T-cell (primary cell): ENCODE data around the gene NFIA. TPM values are rescaled to one million over a fixed set of nuclear protein-coding genes. Genes with fewer than 3 reads are reported as not detected.

Source experiments
- ATAC-seq, 4 experiments: fragments of 200-7000 bp in 3 of 4; fragments of 150-1000 bp in 1 of 4; cut with Tn5 transposase; replicated peaks in 1 of 4; 1 replicate in 3 of 4; 2 replicates in 1 of 4; pipeline ENCODE4 v1.10.0; 2021; ENCODE audit warnings: moderate library complexity in 3 of 4, mild to moderate bottlenecking in 2 of 4, moderate number of reproducible peaks in 1 of 4
- CTCF ChIA-PET, 2 donors: fragments of 300-600 bp; sonication (Branson Sonifier 250); formaldehyde crosslinking; loops; one replicate each; lab custom pipeline; 2022; ENCODE audit warnings: antibody characterized with exemption in 2 of 2; lab: Charles Lee
- POLR2A ChIA-PET, 2 donors: fragments of 300-600 bp; sonication (Branson Sonifier 250); formaldehyde crosslinking; loops; one replicate each; lab custom pipeline; 2022; ENCODE audit warnings: antibody characterized with exemption in 2 of 2; lab: Charles Lee
- DNase-seq, 35 experiments: peaks; one replicate each; pipeline versions ENCODE4 v3.0.0 to v3.0.0-alpha.2; 2013 to 2023
- H3K27ac ChIP-seq: one replicate; pipeline ENCODE4 v1.5.1; 2013; ENCODE audit warnings: low read length
- H3K27me3 ChIP-seq, 2 experiments: replicated peaks in 1 of 2; 1 replicate in 1 of 2; 2 replicates in 1 of 2; pipeline versions ENCODE4 v1.6.1 to v1.7.0; 2013; ENCODE audit warnings: low read length in 1 of 2, mixed read lengths in 1 of 2; ENCODE audit not compliant: control insufficient read depth in 2 of 2, insufficient read depth in 2 of 2; ENCODE audit errors: extremely low read depth in 1 of 2
- H3K36me3 ChIP-seq, 2 donors: 1 replicate in 1 of 2; 2 replicates in 1 of 2; pipeline versions ENCODE4 v1.6.1 to v1.7.0; 2013; ENCODE audit warnings: low read length in 1 of 2; ENCODE audit not compliant: control insufficient read depth in 2 of 2, insufficient read depth in 1 of 2; ENCODE audit errors: extremely low read depth in 1 of 2
- H3K4me1 ChIP-seq, 2 experiments: 1 replicate in 1 of 2; 2 replicates in 1 of 2; pipeline versions ENCODE4 v1.6.1 to v1.7.0; 2013; ENCODE audit warnings: low read length in 2 of 2, mixed read lengths in 1 of 2; ENCODE audit not compliant: insufficient read depth in 2 of 2, control insufficient read depth in 1 of 2; ENCODE audit errors: extremely low read depth in 1 of 2
- H3K4me3 ChIP-seq, 2 donors: 1 replicate in 1 of 2; 2 replicates in 1 of 2; pipeline versions ENCODE4 v1.5.1 to v1.7.0; 2013; ENCODE audit warnings: mild to moderate bottlenecking in 2 of 2, low read length in 1 of 2, moderate library complexity in 1 of 2; ENCODE audit not compliant: control insufficient read depth in 1 of 2; ENCODE audit errors: extremely low read depth in 1 of 2
- H3K9me3 ChIP-seq: 2 replicates; pipeline ENCODE4 v1.7.0; 2013
- H3K27ac Mint-ChIP-seq, 2 donors: one replicate each; pipeline ENCODE4 v1.8.0; 2020 to 2021; ENCODE audit warnings: mild to moderate bottlenecking in 2 of 2, mixed read lengths in 2 of 2
- H3K27me3 Mint-ChIP-seq, 2 donors: one replicate each; pipeline ENCODE4 v1.8.0; 2021 to 2022; ENCODE audit warnings: mixed read lengths in 2 of 2
- H3K36me3 Mint-ChIP-seq: one replicate; pipeline ENCODE4 v1.8.0; 2021; ENCODE audit warnings: mixed read lengths
- H3K4me1 Mint-ChIP-seq, 3 donors: one replicate each; pipeline ENCODE4 v1.8.0; 2020 to 2022; ENCODE audit warnings: mixed read lengths in 3 of 3, mild to moderate bottlenecking in 1 of 3
- H3K4me3 Mint-ChIP-seq, 3 donors: one replicate each; pipeline ENCODE4 v1.8.0; 2020 to 2022; ENCODE audit warnings: mild to moderate bottlenecking in 3 of 3, mixed read lengths in 3 of 3, moderate library complexity in 3 of 3
- H3K9me3 Mint-ChIP-seq, 3 donors: one replicate each; pipeline ENCODE4 v1.8.0; 2020 to 2022; ENCODE audit warnings: mixed read lengths in 3 of 3
- WGBS: methylation state at CpG from one replicate; pipeline ENCODE4 v1.1.5; 2013; ENCODE audit warnings: missing lambda C conversion rate; ENCODE audit not compliant: insufficient coverage; 5-methylcytosine and 5-hydroxymethylcytosine counted together
- total RNA-seq, 35 experiments: library from RNA in 6 of 35; stranded (reverse) in 6 of 35; fragments of 120-200 nt in 1 of 35; gene quantifications; one replicate each; pipeline versions ENCODE4 v1.2.1 to v1.2.4 and lab custom pipeline; 2013 to 2026

Gene NFIA
- total RNA-seq, 5 donors from 2014 or later (not counting 1 experiment from before 2014, with no cell fraction given) = 5.1 to 10.1 (median 7.1) TPM

GRCh38 chr1:61084491-61085031, 2.2 kb downstream of the NFIA start:
- no peak for ATAC-seq
- no peaks in the 10 kb centered on the region for H3K36me3 ChIP-seq
- DNase-seq = no peak
- H3K27me3 ChIP-seq = peaks cover 0 to 7% of the 10 kb centered on the region in 2 experiments
- ChIA-PET POLR2A (no interaction called here), CTCF (interaction anchor here in 1 of 2 donors (1.2 kb wide), 1 partner anchor 35 kb away, joined by 3 read pairs; no protein-coding TSS in a partner anchor)
- H3K4me3 Mint-ChIP-seq = peak overlapping the region; percentile 85 to 90 (median 87)
- 91% methylated on average over 3 of the region's 5 CpGs for WGBS
- H3K4me1 ChIP-seq = peaks cover 19 to 25% of the 10 kb centered on the region in 2 experiments
- H3K9me3 ChIP-seq = no peaks in the 10 kb centered on the region
- no peak overlapping the region for H3K27ac ChIP-seq
- H3K27me3 Mint-ChIP-seq = peaks cover 0 to 7% of the 10 kb centered on the region in 2 donors
- H3K9me3 Mint-ChIP-seq = no peaks in the 10 kb centered on the region
- peak overlapping the region in 1 of 2 donors; percentile 46 for H3K27ac Mint-ChIP-seq
- H3K36me3 Mint-ChIP-seq = peaks cover 4% of the 10 kb centered on the region
- H3K4me3 ChIP-seq = no peak overlapping the region
- peaks cover 31 to 32% (median 32%) of the 10 kb centered on the region in 3 donors for H3K4me1 Mint-ChIP-seq

GRCh38 chr1:61085206-61085982, 3.0 kb downstream of the NFIA start:
- Histone ChIP-seq H3K36me3 (no peaks in the 10 kb centered on the region), H3K4me1 (peaks cover 11 to 18% of the 10 kb centered on the region in 2 experiments), H3K27ac (no peak overlapping the region), H3K4me3 (no peak overlapping the region), H3K9me3 (no peaks in the 10 kb centered on the region), H3K27me3 (peaks cover 0 to 7% of the 10 kb centered on the region in 2 experiments)
- DNase-seq (no peak), ATAC-seq (no peak)
- Mint-ChIP-seq H3K27ac (no peak overlapping the region), H3K4me1 (peaks cover 22 to 24% (median 23%) of the 10 kb centered on the region in 3 donors), H3K27me3 (peaks cover 0 to 7% of the 10 kb centered on the region in 2 donors), H3K4me3 (no peak overlapping the region), H3K36me3 (peaks cover 4% of the 10 kb centered on the region), H3K9me3 (no peaks in the 10 kb centered on the region)
- POLR2A ChIA-PET = interaction anchor here in 1 of 2 donors (1.2 kb wide), 1 partner anchor 9 kb away, joined by 5 read pairs; no protein-coding TSS in a partner anchor
- WGBS = no CpG with 5 or more reads among the region's 3 CpGs
- CTCF ChIA-PET = interaction anchor here (0.7 to 1.2 kb wide), 4 partner anchors 8 to 63 kb away, joined by 3 to 5 read pairs (median 3); no protein-coding TSS in a partner anchor

- ChIA-PET POLR2A (interaction anchor here in 1 of 2 donors (1.2 kb wide), 1 partner anchor 9 kb away, joined by 5 read pairs; no protein-coding TSS in a partner anchor), CTCF (interaction anchor here in 1 of 2 donors (1.2 kb wide), 2 partner anchors 9 to 36 kb away, joined by 3 to 5 read pairs; no protein-coding TSS in a partner anchor)
- no peak overlapping the region for H3K4me3 Mint-ChIP-seq
- H3K9me3 ChIP-seq = no peaks in the 10 kb centered on the region
- ATAC-seq = no peak
- H3K27ac ChIP-seq = no peak overlapping the region
- no peak for DNase-seq
- no peak overlapping the region for H3K4me3 ChIP-seq
- peaks cover 0 to 7% of the 10 kb centered on the region in 2 experiments for H3K27me3 ChIP-seq
- no CpG with 5 or more reads among the region's 4 CpGs for WGBS
- no peak overlapping the region for H3K27ac Mint-ChIP-seq
- no peaks in the 10 kb centered on the region for H3K9me3 Mint-ChIP-seq
- peaks cover 15 to 17% (median 16%) of the 10 kb centered on the region in 3 donors for H3K4me1 Mint-ChIP-seq
- no peaks in the 10 kb centered on the region for H3K36me3 ChIP-seq
- H3K36me3 Mint-ChIP-seq = peaks cover 4% of the 10 kb centered on the region
- peaks cover 0 to 7% of the 10 kb centered on the region in 2 donors for H3K27me3 Mint-ChIP-seq
- peaks cover 5 to 14% of the 10 kb centered on the region in 2 experiments for H3K4me1 ChIP-seq
These were observed 3.8 kb downstream of the NFIA start for GRCh38 chr1:61085983-61086644.

GRCh38 chr1:61087571-61087970, 5.2 kb downstream of the NFIA start:
- peaks cover 6% of the 10 kb centered on the region for H3K36me3 Mint-ChIP-seq
- H3K27me3 Mint-ChIP-seq = peaks cover 0 to 7% of the 10 kb centered on the region in 2 donors
- ChIA-PET CTCF (interaction anchor here in 1 of 2 donors (0.6 kb wide), 1 partner anchor 37 kb away, joined by 3 read pairs; no protein-coding TSS in a partner anchor), POLR2A (no interaction called here)
- DNase-seq (no peak), ATAC-seq (no peak)
- no CpG with 5 or more reads among the region's 3 CpGs for WGBS
- H3K4me1 Mint-ChIP-seq = peaks cover 9 to 11% (median 9%) of the 10 kb centered on the region in 3 donors
- H3K9me3 Mint-ChIP-seq = no peaks in the 10 kb centered on the region
- Histone ChIP-seq H3K4me3 (no peak overlapping the region), H3K27ac (no peak overlapping the region), H3K9me3 (no peaks in the 10 kb centered on the region), H3K36me3 (no peaks in the 10 kb centered on the region), H3K27me3 (peaks cover 0 to 4% of the 10 kb centered on the region in 2 experiments), H3K4me1 (peaks cover 0 to 3% of the 10 kb centered on the region in 2 experiments)
- no peak overlapping the region for H3K27ac Mint-ChIP-seq
- no peak overlapping the region for H3K4me3 Mint-ChIP-seq

GRCh38 chr1:61088163-61088974, 6.0 kb downstream of the NFIA start:
- ChIA-PET POLR2A (interaction anchor here in 1 of 2 donors (1.0 kb wide), 1 partner anchor 10 kb away, joined by 3 read pairs; no protein-coding TSS in a partner anchor), CTCF (interaction anchor here in 1 of 2 donors (0.6 to 1.0 kb wide), 2 partner anchors 38 kb away, joined by 3 to 4 read pairs; no protein-coding TSS in a partner anchor)
- 95% methylated on average over 16 of the region's 25 CpGs for WGBS
- peaks cover 7% of the 10 kb centered on the region for H3K36me3 Mint-ChIP-seq
- H3K36me3 ChIP-seq = no peaks in the 10 kb centered on the region
- no peak overlapping the region for H3K27ac ChIP-seq
- H3K4me3 Mint-ChIP-seq = no peak overlapping the region
- DNase-seq (no peak), ATAC-seq (no peak)
- H3K4me3 ChIP-seq = no peak overlapping the region
- H3K4me1 Mint-ChIP-seq = peaks cover 9 to 11% (median 9%) of the 10 kb centered on the region in 3 donors
- H3K9me3 ChIP-seq = no peaks in the 10 kb centered on the region
- no peaks in the 10 kb centered on the region for H3K27me3 ChIP-seq
- no peaks in the 10 kb centered on the region for H3K9me3 Mint-ChIP-seq
- peaks cover 0 to 7% of the 10 kb centered on the region in 2 donors for H3K27me3 Mint-ChIP-seq
- H3K4me1 ChIP-seq = no peaks in the 10 kb centered on the region
- no peak overlapping the region for H3K27ac Mint-ChIP-seq
